AG09319 (cell line): ENCODE results near the gene COLEC11.

Experiments used
- DNase-seq: peaks from one replicate; pipeline ENCODE4 v3.0.0-alpha.2; 2010; ENCODE audit warnings: low read depth; ENCODE audit errors: extremely low read depth
- TF ChIP-seq, protein P1 (sequence below): IDR thresholded peaks from 2 replicates; pipeline ENCODE4 v1.5.1; 2011; ENCODE audit warnings: low read depth, mild to moderate bottlenecking, inconsistent platforms, low read length, moderate library complexity

The COLEC11 gene

DNA sequence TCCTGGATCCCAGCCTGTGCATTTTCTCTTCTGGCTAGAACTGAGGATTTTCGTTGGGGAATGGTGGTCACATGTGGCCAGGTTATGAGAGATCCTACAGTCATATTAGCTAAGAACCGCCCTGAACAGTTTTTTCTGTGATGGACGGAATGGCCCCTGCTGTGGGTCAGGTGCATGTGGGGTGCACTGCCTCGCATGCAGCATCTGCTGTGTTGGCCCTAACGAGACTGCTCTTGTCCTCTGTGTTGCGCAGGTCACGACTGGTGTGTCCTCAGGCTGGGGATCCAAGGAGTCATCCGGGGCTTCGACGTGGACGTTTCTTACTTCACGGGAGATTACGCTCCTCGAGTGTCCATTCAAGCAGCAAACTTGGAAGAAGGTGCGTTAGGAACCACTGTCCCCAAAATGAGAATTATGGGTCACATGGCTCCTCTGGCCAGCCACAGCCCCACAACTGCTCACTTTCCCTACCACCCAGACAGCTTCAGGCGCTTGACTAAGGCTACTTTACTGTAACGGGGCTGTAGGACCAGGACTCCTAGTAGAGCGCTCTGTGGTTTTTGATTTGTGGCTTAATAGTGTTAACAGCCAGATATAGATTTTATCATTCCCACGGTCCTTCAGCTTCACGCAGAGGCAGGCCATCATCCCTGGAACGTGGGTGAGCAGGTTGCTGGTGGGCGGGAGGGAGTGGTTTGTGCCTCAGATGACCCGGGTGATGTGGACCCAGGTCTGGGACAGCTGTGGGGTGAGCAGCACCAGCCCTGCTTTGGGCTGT, 84.9 kb downstream of the COLEC11 start:
- no peak for DNase-seq
- TF ChIP-seq, protein P1, sequence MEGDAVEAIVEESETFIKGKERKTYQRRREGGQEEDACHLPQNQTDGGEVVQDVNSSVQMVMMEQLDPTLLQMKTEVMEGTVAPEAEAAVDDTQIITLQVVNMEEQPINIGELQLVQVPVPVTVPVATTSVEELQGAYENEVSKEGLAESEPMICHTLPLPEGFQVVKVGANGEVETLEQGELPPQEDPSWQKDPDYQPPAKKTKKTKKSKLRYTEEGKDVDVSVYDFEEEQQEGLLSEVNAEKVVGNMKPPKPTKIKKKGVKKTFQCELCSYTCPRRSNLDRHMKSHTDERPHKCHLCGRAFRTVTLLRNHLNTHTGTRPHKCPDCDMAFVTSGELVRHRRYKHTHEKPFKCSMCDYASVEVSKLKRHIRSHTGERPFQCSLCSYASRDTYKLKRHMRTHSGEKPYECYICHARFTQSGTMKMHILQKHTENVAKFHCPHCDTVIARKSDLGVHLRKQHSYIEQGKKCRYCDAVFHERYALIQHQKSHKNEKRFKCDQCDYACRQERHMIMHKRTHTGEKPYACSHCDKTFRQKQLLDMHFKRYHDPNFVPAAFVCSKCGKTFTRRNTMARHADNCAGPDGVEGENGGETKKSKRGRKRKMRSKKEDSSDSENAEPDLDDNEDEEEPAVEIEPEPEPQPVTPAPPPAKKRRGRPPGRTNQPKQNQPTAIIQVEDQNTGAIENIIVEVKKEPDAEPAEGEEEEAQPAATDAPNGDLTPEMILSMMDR: no peak

DNA sequence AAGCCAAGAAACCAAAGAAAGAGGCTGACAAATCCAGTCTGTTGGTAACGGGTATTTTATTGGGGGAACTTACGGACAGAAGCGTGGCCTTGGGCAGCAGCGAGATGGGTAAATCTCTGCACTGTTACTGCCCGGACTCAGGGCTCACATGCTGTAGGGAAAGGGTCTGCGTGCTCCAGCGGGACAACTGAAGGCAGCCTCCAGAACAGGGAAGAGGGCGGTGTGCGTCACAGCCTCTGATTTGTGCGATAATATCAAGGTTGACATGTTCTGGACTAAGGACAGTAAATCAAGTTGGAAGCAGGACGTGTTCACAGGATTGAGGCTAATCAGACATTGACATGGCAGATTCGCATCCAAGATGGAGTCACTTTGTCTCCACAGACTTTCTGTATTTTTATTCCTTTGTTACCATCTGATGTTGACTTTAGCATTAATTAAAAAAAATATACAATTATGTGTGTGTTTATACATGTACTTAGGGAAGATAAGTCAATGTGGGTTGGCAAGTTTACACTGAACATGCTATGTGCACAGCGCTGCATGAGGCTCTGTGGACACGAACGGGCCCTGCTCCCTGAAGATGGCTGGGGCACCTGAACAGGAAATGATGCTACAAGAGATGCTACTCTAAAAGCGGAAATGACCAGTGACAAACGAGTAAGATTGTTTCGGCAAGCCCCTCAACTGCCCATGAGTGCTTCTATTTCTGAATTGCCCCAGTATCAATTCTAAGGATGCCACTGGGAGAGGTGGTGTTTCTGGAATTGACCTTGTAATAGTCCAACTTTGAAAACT, 85.8 kb downstream of the COLEC11 start:
- TF ChIP-seq, protein P1: no peak
- DNase-seq: no peak

DNA sequence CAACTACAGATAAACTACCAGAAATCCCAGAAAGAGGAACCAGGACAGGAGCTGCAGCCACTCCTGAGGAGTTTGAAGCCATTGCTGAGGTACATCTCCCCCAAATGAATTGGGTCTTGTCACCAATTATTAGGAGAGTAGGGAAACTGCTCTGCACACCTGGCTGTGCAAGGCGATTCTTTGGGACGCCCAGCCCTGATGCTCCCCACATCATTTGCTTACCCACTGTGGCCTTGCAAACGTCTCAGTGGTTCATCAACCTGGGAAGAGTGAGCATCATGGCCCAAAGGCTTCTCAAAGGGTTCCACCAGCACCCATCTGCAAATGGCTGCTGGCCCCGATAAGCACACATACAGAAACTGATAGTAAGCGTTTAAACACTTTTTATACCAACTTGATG, 86.7 kb downstream of the COLEC11 start:
- TF ChIP-seq, protein P1: no peak
- DNase-seq: no peak

DNA sequence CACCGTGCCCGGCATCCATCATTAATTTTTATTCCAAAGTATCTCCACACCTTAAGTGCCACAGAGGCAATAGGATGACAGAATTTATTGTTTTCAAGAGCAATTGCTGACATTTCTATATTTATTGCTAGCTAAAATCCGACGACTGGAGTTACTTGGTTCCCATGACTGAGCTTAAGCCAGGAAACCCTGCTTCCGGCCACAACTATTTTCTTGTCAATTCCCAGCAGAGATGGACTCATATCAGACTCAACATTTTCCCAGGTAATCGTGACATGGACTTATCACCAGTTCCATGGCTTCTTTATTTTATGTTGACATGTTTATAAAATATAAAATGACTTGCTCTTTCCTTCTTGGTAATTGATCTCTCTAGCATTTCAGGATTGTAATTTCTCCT, 87.9 kb downstream of the COLEC11 start:
- TF ChIP-seq, protein P1: no peak
- no peak for DNase-seq

DNA sequence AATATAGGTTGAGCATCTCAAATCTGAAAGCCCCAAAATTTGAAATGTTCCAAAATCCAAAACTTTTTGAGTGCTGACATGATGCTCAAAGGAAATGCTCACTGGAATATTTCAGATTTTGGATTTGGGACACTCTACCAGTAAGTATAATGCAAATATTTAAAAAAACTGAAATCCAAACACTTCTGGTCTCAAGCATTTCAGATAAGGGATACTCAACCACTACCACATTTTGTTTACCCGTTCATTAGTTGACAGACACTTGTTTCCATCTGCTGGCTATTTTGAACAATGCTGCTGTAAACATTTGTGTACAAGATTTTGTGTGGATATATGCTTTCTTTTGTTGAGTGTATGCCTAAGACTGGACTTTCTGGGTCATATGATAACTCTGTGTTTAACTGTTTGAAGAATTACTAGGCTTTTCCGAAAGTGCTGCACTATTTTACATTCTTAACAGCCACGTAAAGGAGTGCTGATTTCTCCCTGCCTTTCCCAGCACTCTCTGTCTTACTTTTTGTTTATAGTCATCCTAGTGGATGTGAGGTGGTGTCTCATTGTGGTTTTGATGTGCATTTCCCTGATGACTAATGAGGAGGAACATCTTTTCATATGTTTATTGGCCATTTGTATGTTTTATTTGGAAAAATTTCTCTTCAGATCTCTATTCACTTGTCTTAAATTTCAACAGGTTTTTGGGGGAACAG, 89.0 kb downstream of the COLEC11 start:
- DNase-seq: no peak
- TF ChIP-seq, protein P1: no peak

DNA sequence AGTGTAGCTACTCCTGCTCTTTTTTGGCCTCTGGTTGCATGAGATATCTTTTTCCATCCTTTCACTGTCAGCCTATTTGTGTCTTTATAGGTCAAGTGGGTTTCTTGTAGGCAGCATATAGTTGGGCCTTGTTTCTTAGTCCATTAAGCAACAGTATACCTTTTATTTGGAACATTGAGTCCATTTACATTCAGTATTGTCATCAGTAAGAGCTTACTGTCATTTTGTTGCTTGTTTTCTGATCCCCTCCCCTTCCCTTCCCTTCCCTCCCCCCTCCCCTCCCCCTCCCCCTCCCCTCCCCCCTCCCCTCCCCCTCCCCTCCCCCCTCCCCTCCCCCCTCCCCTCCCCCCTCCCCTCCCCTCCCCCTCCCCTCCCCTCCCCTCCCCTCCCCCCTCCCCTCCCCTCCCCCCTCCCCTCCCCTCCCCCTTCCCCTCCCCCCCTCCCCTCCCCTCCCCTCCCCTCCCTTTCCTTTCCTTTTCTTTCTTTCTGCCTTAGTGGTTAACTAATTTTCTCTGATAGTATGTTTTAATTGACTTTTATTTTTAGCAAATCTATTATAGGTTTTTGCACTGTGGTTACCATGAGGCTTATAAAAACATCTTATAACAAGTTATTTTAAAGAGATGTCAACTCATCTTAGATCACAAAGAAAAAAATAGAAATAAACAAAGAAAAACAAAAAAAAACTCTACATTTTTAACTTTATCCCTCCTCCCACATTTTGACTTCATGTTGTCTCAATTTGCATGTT, 95.3 kb downstream of the COLEC11 start:
- no peak for DNase-seq
- TF ChIP-seq, protein P1: no peak
